GM21528 (cell line): ENCODE results near the gene OR2L8.
A peak's percentile ranks its signal among the peaks of the same experiment; 100 is the strongest.

Experiments
- ATAC-seq: cut with Tn5 transposase; IDR thresholded peaks from one replicate; pipeline ENCODE4 v1.9.1; 2021; ENCODE audit warnings: mild to moderate bottlenecking, moderate library complexity; ENCODE audit not compliant: unreplicated experiment, low FRiP score

Gene OR2L8

DNA sequence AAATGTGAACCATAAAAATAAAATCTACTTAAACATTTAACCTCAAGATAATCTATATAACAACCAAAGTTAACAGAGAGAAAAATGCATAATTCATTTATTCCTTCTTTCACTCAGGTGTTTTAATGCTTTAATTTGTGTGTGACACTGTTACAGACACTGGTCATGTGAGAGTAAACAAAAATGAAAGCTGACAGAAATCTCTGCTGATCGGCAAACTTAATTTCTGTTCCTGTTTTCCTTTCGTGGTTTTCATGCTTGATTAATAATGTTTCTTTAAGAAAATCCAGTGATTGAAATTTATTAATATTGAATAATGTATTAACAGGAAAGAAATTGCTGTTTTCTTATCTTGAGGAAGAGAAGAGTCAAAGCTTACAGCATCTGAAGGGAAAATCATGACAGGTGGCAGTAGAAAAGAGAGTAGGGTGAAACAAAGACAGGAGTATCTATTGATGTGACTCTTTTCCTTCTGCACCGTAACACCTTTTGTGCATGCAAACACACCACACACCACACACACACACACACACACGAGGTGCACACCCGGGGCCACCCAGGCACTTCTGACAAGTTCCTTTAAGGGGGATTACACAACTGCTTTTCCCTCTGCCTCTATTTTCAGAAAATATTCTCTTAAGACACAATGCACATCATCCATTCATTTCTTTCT lies 18.0 kb downstream of the OR2L8 start:
- ATAC-seq = peak; percentile 96

DNA sequence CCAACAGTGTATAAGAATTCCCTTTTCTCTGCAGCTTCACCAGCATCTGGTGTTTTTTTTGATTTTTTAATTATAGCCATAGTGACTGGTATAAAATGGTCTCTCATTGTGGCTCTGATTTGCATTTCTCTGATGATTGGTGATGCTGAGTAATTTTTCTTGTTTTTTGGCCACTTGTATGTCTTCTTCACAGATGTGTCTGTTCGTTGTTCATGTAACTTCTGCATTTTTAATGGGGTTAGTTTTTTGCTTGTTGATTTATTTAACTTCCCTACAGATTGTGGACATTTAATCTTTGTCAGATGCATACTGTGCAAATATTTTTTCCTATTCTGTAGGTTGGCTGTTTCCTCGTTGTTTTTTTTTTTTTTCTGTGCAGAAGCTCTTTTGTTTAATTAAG lies 44.3 kb downstream of the OR2L8 start:
- ATAC-seq = no peak

DNA sequence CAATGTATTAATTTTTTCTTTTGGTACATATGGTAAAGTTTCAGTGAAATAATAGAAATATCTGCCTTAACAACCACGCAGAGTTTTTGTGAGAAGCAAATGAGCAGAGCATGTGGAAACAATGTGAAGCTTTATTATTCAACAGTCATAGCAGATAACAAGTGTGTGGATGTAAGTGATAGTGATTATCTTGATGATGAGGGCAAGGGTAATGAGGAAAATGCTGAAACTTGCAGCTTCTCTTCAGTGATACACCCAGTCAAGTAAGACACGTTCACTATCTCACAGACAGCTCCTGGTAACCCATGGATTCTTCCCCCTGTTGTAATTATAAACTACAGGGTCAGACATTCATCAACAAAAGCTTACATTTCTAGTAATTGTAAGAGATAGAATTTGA lies 50.2 kb downstream of the OR2L8 start:
- no peak for ATAC-seq
